NB4 (cell line): ENCODE measurements around the gene SRGAP1.

Experiments
- POLR2A ChIP-seq: IDR thresholded peaks from 2 replicates; pipeline ENCODE4 v1.6.1; 2011; ENCODE audit warnings: mild to moderate bottlenecking; ENCODE audit not compliant: insufficient read length; ENCODE audit errors: extremely low read depth
- TF ChIP-seq, protein P1 (sequence below): IDR thresholded peaks from one replicate; pipeline ENCODE4 v1.5.1; 2012; ENCODE audit warnings: low read depth, low read length
- TF ChIP-seq, protein P2 (sequence below): IDR thresholded peaks from 2 replicates; pipeline ENCODE4 v1.6.1; 2011; ENCODE audit warnings: low read depth, low read length

DNA sequence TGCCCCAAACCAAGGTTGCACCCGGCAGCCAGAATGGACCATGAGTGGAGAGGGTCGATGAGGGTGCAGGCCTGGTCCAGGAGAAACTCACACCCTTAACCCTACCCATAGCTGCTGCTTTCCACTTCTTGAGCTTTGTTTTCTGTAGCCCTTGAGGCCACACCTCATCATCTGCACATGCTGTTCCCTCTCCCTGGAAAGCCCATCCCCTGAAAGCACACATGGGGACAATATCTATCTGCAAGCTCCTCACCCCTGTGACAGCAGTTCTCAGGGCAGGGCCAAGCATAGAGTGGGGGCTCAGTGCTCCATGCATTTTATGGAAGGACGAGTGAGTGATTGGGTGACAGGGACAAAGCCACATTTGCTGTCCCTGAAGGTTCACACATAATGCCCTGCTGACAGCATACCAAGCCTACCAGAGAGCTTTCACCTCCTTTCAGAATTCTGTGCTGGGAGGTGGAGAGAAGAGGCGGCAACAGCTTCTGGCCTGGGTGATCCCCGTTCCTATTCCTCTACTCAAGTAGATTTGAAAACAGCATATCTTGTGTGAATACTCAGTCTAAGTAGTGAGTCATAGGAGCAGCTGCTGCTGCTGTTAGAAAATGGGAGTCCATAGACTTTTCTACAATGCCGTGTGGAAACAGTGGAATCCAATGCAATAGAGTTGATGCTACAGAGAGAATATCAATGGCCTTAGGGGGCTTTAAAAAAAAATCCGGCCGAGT is 44.6 kb downstream of the SRGAP1 start:
- TF ChIP-seq, protein P1, sequence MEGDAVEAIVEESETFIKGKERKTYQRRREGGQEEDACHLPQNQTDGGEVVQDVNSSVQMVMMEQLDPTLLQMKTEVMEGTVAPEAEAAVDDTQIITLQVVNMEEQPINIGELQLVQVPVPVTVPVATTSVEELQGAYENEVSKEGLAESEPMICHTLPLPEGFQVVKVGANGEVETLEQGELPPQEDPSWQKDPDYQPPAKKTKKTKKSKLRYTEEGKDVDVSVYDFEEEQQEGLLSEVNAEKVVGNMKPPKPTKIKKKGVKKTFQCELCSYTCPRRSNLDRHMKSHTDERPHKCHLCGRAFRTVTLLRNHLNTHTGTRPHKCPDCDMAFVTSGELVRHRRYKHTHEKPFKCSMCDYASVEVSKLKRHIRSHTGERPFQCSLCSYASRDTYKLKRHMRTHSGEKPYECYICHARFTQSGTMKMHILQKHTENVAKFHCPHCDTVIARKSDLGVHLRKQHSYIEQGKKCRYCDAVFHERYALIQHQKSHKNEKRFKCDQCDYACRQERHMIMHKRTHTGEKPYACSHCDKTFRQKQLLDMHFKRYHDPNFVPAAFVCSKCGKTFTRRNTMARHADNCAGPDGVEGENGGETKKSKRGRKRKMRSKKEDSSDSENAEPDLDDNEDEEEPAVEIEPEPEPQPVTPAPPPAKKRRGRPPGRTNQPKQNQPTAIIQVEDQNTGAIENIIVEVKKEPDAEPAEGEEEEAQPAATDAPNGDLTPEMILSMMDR = no peak
- no peak for TF ChIP-seq POLR2A
- TF ChIP-seq, protein P2, sequence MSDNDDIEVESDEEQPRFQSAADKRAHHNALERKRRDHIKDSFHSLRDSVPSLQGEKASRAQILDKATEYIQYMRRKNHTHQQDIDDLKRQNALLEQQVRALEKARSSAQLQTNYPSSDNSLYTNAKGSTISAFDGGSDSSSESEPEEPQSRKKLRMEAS = no peak
